Activated gamma-delta T cell treated with Interleukin-2 at 50 U/mL for 16 hours (primary cell): ENCODE results near the gene ARID1B.
A peak's percentile ranks its signal among the peaks of the same experiment; 100 is the strongest.

Source experiments
- DNase-seq: peaks from one replicate; pipeline ENCODE4 v3.0.0-alpha.2; 2020

Gene ARID1B

DNA sequence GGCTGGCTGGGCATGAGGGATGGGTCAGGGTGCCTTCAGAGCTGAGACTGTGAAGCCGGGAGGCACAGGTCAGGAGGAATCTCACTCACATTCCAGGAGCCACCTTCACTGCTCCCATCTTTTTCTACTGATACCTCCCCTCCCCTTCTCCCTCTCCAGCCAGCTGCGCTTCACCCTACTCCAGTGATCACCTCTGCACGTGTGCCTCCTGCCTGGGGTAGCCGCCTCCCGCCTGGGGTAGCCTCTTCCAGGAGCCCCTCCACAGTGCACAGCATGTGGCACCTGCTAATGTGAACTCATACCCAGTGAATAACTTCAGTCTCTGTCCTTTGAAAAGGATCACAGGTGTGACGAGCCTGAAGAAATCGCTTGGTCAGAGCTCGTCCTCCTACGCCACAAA is 313.6 kb downstream of the ARID1B start:
- no peak for DNase-seq

DNA sequence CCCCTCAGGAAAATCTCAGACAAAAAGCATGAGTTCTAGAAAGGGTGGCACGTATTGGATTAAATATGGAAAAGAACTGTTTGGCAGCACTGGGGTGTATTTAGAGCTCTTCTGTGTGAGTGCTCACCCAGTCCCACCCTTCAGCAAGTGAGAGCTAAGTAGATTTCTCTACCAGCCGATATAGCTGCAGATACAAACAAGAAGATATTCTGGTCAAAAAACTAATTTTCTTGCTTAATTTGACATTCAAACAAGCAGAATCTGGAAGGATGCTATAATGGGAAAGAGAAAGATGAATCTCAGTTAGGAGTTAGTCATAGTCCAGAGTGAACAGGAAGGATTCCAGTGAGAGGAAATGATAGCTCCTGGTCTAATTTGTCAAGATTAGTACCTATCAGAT is 314.1 kb downstream of the ARID1B start:
- no peak for DNase-seq

DNA sequence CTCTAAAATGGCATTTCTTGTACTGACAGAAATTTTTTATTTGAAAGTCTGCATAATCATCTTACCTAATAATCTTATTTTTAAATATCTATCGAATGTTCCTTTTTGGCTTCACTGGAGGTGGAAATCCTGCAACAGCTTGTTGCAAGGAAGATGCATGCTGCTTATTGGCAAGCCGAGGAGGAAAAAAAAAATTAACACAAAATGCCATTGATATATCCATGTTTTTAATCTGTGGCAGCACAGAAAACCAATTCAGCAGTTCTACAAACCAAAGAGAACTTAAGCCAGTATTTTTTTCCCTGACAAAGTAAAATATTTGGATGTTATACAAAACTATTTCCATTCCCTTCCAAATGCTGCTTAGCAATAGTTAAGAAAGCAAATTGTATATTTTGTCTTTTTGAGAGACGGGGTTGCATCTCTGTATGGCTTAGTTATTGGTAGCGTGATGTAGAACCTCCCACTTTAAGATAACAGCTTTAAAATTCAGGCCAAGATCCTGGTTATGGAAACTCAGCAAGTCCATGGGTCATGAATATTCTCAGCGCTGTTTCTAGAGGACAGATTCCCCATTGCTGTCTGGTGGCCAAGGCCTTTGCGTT is 314.8 kb downstream of the ARID1B start:
- DNase-seq: no peak

DNA sequence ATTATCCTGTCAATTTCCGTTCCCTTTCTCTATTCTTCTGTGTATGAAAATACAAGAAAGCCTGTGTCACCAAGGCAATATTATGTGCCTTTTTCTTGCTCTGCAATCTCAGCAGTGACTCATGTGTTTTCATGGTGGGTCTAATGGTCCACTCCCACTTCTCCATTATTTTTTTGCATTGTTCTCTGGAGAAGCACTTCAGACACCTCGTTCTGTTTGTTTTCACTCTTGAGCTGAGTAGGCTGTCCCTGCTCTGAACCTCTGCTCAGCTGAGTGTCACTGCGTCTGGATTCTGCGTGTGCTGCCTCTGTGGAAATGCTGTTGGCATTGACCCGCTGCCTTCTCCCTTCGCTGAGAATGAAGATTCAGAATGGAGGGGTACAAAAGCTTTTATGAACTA is 315.6 kb downstream of the ARID1B start:
- DNase-seq: no peak

DNA sequence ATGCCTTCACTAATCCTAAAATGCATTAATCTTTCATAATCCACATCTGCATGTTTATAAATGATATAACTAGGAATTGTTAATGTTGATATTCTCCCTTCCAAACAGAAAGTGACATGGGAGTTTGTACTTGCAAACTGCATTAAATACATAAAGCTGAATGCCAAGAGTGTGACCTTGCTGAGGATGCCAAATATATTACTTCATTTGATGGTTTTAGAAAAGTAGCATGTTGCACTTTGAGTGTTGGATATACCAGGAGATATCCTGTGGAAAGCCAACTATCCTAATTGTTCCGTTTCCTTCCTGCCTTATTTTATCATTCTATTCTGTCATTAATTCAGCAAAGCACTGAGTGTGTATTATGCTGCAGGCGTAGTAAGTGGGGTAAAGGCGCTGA is 316.4 kb downstream of the ARID1B start:
- DNase-seq: no peak

DNA sequence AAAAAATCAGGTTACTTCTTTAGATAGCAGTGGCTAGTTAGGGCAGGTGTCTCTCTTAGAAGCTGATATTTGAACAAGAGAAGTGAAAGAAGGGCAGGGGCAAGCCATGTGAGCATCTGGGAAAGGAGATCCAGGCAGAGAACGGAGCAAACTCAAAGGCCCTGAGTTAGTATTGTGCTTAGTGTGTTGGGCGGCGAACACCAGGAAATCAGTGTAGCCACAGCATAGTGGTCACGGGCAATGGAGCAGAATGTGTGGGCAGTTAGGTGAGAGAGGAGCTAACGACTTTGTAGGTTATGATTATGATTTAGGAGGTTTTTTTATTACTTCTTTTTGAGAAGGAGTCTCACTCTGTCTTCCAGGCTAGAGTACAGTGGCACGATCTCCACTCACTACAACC is 316.9 kb downstream of the ARID1B start:
- no peak for DNase-seq

DNA sequence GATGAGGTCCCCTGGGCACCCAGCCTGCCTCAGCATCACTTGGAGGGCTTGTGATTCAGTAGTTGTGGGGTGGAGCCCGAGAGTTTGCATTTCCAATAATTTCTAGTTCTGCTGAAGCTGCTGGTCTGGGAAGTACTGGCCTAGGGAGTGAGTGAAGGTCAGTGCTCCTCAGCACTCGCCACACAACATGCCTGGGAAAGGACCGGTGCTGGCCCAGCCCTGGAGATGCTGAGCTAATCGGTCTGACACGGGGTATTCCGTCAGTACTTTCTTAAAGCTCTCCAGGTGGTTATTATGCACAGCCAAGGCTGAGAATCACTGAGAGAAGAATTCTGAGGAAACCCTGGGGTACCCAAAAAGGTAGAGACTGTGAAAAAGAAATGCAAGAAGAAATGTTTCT is 317.9 kb downstream of the ARID1B start:
- no peak for DNase-seq

- DNase-seq: no peak
Observed at GRCh38 chr6:157095569-157095968, 318.4 kb downstream of the ARID1B start.

DNA sequence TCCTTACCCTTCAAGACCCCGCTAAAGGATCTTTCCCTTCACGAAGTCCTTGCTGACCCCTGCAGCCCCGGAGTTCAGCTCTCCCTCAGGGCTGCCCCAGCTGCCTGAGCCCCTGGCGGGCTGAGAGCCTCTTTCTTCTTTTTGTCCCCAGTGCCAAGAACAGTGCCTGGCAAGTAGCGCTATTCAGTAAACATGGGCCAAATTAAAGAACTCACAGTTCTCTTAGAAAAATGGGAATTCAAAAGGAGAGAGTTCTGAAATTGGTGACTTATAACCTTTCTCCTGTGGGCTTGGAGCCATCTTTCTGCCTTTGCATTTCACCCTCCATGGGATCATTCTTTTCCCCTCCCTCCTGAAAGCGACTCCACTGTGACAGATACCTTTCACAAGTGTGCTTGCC is 318.9 kb downstream of the ARID1B start:
- no peak for DNase-seq

DNA sequence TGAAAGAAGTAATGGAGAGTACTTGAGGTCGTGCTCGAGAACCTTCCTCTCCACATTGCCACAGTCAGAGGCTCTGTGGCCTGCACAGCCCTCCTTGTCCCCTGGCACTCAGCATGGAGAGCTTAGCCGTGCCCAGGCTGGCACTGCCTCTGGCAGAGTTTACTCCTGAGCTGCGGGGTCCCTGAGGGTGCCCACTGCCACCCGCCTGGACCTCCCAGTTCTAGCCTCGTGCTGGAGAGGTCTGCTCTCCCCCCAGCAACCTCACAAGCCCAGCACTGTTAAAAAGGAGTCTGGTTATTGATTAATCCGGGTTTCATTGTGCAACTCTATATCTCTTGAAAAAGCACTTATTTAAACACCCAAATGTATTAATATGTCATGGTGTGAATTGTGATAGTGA is 319.3 kb downstream of the ARID1B start:
- DNase-seq: no peak

- DNase-seq: no peak
Observed at GRCh38 chr6:157097255-157097955, 320.2 kb downstream of the ARID1B start.

DNA sequence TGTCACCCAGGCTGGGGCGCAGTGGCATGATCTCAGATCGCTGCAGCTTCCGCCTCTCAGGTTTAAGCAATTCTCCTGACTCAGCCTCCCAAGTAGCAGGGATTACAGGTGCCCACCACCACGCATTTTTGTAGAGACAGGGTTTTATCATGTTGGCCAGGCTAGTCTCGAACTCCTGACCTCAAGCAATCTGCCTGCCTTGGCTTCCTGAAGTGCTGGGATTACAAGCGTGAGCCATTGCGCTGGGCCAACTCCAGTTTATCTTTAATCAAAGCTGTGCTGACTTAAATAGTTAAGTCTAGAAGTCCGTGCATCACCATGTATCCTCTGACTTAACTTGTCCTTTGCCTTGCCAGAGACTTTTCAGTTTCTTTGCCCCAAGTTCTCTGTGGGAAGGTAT is 321.8 kb downstream of the ARID1B start:
- no peak for DNase-seq

DNA sequence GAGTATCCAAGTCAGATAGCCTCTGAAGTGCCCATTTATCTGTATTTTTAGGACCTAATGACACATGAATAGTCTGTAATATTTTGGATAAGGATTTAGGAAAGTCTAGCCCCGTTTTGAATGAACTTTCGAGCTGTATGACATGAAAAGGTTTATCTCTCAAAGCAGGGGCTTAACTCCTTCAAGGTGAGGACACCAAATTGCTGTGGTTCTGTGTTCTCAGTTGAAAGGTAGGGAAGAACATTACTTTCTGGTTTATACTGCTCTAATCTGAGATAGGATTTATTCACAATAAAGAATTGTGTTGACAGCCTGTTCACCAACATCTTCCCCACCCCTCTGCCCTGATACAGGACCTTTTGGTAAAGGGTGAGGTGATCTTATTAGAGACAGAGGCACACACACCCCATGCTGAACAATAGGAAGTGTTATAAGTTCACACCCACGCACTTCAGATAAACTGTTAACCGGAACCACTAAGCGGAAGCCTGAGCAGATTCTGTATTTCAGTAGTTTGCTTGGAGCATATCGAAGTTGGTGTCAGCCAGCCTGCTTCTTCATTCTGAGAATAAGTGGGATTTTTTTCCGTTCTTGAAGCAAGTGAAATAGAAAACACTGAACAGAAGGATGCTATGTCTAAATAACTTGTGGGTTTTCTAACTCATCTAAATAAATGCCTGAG is 322.9 kb downstream of the ARID1B start:
- peak; percentile 36 for DNase-seq

GRCh38 chr6:157101166-157101565 is 324.0 kb downstream of the ARID1B start:
- no peak for DNase-seq

GRCh38 chr6:157104803-157105202 is 327.6 kb downstream of the ARID1B start:
- DNase-seq: no peak

- no peak for DNase-seq
Observed at GRCh38 chr6:157106487-157106886, 329.3 kb downstream of the ARID1B start.

DNA sequence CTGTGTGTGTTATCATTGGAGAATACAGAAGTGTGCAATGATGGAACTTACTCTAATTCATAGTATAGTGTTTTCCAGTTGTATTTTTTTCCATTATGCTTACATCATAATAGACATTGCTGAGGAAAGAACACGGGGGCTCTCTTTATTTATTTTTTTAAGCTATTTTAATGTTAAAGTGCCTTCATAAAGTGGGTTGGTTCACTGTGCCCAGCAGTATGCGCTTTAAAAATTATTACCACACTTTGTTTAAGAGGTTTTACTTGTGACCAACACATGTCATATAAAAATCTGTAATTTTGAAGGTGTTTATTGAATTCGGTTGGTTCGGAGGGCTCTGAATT is 330.4 kb downstream of the ARID1B start:
- DNase-seq: no peak

DNA sequence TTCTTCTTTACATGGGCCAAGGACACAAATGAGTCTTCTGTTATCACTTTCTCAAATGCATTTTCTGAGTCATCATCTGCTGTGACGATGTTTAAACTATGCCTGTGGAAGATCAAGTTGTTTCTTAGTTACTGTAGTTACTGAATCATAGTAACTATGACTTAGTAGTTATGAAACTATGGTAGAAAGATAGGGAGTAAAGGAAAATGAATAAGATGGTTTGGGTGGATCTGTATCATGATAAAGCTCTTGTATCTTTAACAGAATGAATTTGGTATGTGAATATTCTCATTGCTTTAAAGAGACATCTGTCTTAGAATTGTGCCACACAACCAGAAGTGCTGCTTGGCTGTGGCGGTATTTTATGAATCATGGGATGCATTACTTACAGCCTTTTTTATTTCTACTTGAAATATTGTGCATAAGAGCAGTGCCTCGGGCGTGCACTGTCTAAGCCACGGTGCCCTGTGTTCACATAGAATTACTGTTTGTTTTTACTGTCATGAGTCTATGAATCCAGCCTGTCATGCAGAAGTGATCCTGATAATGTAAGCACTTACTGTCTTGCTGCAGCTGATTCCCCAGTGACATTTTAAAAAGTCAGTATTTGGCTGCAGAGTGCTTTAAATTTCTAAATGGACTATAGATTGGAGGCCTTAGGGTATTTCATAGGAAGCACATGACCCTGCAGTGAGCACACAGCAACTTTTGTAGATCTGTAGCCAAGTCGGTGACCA is 330.9 kb downstream of the ARID1B start:
- DNase-seq: no peak

DNA sequence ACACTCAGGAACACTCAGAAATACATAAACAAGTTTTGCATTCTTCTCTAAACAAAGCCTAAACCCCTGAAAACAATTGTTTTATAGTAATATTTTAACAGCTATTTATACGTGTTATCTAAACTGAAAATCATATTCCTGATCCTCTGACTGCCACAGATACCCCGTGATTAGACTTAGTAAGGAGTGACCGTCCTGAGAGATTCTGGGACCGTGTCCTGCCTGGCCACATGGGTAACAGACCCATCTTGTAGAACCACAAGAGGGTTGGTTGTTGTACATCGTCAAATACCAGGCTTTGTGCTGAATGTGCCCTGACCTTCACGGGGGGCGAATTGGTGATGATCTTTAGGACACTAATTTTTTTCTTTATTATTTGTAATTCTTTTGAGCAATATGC is 331.7 kb downstream of the ARID1B start:
- DNase-seq: no peak

DNA sequence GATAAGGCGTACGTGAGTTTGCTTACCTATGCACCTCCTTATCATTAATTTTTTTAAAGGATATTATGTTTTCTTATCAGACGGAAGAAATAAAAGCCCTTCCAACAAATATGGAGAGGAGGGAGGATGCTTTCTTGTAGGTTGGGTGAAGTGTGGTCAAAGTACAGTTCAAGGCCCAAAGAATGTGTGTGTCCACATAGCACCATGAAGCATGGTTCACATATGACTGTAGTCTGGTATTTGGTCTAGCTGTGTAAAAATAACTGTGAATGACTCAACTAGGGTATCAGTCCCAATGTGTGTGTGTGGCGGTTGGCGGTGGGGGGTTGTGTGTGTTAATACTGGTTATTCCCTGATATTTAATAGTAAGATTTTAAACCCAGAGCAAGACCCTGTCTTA is 333.4 kb downstream of the ARID1B start:
- no peak for DNase-seq

GRCh38 chr6:157113389-157113788 is 336.2 kb downstream of the ARID1B start:
- no peak for DNase-seq

GRCh38 chr6:157116426-157116825 is 339.2 kb downstream of the ARID1B start:
- no peak for DNase-seq

DNA sequence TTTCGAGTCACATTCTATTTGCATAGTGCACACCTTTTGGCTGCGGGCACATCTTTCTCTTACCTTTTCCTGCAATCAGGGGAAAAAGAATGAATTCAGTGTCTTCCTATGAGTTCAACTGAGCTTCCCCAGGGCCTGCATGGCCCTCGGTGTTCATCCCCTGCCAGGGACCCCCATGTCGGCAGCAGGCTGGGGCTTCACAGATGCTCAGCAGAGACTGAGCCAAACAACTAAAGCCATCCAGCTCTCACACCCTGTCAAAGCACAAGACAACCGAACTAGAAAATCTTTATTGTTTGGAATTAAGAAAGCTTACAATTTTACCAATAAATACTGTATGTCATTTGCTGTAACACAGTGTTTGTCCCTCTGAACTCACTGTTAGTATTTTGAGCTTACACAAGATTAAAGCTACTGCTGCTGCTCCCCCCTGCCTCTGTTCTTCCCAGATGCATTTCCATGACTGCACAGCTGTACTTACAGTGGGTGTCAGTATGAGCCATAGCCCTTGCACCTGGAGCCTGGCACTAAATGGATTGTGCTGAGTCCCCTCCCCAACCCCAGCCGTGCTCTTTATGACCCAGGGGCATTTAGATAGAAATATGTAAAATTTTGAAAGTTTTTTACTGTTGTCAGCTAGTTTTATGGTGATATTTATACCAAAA is 340.4 kb downstream of the ARID1B start:
- no peak for DNase-seq
